ENCODE data around the gene PAQR4.
A peak's percentile ranks its signal among the peaks of the same experiment; 100 is the strongest.

The PAQR4 gene

DNA sequence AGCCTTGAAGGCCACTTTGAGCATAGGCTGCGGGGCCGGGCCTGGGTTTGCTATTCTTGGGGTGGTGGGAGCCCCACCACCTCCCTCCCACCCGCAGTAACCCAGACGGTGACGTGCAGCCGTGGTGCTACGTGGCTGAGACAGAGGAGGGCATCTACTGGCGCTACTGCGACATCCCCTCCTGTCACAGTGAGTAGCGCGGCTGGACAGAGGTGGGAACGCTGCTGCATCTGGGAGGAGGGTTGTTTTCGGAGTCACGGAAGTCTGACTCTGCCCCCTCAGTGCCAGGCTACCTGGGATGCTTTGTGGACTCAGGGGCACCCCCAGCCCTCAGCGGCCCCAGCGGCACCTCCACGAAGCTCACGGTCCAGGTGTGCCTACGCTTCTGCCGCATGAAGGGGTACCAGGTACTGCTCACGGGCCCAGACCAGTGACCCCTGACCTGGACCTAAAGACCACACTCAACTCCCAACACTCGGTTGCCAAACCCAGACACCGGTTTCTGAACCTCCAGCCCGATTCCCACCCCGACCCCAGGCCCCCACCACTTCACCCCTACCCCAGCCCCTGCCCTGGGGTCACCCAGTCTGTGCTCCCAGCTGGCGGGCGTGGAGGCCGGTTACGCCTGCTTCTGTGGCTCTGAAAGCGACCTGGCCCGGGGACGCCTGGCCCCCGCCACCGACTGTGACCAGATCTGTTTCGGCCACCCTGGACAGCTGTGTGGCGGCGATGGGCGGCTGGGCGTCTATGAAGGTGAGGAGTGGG lies 2.9 kb upstream of the PAQR4 start:
- no peak for DNase-seq

GRCh38 chr16:2966808-2967191 lies 2.3 kb upstream of the PAQR4 start:
- no peak for DNase-seq

DNA sequence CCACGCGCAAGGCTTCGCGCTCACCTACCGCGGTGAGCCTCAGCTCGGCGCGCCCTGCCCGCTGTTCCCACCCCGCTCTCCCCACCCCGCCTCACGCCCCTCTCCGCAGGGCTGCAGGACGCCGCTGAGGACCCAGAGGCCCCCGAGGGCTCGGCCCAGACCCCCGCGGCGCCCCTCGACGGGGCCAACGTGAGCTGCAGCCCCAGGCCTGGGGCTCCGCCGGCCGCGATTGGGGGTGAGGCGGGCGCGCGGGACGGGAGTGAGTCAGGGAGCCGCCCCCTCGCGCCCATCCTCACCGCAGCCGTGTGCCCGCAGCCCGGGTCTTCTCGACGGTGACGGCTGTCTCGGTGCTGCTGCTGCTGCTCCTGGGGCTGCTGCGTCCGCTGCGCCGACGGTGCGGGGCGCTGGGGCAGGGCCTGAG lies 1.9 kb upstream of the PAQR4 start:
- no peak for DNase-seq

- no peak for DNase-seq
These were observed 1.4 kb upstream of the PAQR4 start for GRCh38 chr16:2967721-2968161.

DNA sequence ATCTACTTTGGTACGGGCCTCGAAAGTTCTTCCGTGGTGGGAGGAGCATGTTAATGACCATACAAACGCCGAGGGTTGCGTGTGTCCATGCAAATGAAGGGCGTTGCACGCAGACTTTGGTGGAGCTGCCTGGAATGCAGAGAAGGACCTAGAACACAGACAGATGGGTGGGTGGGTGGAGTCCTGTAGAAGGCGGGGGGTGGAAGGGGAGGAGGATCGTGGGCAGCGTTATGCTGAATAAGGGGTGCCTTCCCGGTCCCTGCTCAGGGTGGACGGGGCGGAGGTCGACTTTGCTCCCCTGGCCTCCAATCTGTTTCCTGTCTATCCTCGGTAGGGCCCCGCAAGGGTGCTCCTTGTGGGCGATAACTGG lies 795 bp upstream of the PAQR4 start:
- DNase-seq: peak; percentile 40

DNA sequence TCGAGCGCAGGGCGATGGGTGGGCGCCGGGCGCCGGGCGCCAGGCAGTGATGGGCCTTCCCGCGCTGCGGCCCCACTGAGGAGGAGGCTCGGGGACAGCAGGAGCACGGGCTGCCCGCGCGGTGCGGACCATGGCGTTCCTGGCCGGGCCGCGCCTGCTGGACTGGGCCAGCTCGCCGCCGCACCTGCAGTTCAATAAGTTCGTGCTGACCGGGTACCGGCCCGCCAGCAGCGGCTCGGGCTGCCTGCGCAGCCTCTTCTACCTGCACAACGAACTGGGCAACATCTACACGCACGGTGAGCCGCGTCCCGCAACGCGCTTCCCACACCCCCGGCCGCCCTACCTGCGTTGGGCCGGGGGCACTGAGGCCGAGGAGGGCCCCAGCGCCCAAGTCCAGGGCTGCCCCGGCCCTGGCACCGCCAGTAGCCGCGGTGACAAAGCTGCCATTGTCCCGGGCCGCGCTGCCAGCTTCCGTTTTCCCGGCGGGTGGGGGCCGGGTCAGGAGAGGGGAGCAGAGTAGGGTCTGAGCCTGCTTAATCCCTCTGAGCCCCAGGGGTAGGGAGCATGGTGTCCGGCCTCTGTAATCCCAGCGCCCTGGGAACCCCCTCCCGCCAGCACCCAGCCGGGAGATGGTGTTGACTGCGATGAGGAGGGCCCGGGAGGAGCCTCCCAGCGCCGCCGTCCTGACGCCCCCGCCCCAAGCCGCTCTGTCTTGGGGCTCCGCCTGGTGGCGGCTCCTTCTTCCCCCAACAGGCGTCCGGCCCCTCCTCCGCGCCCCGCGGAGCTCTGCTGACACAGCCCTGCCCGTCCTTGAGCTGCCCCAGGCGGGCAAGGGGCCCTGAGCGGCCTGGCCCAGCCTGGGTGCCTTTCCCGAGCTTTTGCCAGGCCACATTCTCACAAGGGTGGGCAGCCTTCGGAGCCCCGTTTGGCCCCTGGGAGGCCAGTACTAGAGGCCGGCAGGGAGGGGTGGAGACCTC lies 685 bp downstream of the PAQR4 start:
- DNase-seq: peak; percentile 23

DNA sequence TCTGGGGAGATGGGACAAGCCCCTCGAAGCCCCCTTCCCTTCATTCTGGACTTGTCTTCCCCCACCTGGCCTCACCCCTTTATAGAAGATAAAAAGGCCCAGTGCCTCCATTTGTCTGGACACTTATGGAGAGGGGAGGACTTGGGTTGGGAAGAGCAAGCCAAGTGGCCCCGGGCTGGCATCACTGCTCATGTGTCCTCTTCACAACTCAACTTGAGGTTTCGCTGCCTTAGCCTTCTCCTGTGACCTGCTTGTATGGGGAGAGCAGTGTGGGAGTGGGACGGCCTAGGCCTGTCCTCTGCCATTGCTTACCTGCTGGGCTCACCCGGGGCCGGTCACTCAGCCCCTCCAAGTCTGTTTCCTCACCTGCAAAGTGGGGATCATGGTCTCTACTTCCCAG lies 1.4 kb downstream of the PAQR4 start:
- no peak for DNase-seq

DNA sequence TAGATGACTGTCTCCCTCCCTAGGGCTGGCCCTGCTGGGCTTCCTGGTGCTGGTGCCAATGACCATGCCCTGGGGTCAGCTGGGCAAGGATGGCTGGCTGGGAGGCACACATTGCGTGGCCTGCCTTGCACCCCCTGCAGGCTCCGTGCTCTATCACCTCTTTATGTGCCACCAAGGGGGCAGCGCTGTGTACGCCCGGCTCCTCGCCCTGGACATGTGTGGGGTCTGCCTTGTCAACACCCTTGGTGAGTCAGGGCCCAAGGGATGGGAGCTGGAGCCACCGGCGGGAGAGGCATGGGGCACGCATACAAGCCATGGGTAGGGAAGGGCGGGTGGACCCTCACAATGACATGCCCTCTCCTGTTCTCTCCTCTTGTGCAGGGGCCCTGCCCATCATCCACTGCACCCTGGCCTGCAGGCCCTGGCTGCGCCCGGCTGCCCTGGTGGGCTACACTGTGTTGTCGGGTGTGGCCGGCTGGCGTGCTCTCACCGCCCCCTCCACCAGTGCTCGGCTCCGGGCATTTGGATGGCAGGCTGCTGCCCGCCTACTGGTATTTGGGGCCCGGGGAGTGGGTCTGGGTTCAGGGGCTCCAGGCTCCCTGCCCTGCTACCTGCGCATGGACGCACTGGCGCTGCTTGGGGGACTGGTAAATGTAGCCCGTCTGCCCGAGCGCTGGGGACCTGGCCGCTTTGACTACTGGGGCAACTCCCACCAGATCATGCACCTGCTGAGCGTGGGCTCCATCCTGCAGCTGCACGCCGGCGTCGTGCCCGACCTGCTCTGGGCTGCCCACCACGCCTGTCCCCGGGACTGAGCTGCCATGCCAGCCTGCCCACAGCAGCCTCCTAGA lies 2.2 kb downstream of the PAQR4 start:
- DNase-seq: no peak

GRCh38 chr16:2971985-2972784 lies 3.0 kb downstream of the PAQR4 start:
- DNase-seq: no peak

GRCh38 chr16:2973093-2973492 lies 3.9 kb downstream of the PAQR4 start:
- DNase-seq: no peak

DNA sequence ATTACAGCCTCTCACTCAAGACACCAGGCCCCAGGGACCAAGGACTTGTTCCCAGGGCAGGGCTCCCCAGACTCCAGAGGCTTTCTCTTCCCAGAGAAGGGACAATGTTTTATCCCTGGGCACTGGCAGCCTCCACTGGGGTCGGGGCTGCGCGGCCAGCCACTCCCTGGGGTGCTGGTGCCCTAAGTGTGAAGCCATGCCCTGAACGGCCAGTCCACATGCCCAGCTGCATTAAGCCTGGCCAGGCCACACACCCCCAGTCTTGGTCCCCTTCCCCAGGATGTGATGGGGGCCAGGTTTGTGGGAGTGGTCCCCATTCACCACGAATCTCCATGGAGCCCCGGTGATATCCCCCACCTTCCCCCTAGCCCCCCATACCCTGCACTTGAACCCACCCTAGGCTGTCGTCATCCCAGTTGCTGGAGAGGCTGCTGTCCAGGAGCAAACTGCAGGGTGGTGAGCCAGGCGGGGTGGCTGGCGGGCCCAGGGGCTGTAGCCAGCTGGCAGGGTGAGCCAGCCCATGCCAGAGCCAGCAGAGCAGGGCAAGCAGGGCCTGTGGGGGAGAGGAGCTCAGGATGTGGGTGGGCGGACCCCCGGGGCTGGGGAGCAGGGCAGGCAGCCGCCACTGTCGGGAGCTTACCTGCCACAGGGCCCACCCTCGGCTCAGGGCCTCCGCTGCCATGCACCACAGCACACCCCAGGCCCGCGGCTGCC lies 4.6 kb downstream of the PAQR4 start:
- no peak for DNase-seq

- no peak for DNase-seq
These were observed 5.3 kb downstream of the PAQR4 start for GRCh38 chr16:2974319-2975056.

GRCh38 chr16:2975161-2975795 lies 6.1 kb downstream of the PAQR4 start:
- no peak for DNase-seq

DNA sequence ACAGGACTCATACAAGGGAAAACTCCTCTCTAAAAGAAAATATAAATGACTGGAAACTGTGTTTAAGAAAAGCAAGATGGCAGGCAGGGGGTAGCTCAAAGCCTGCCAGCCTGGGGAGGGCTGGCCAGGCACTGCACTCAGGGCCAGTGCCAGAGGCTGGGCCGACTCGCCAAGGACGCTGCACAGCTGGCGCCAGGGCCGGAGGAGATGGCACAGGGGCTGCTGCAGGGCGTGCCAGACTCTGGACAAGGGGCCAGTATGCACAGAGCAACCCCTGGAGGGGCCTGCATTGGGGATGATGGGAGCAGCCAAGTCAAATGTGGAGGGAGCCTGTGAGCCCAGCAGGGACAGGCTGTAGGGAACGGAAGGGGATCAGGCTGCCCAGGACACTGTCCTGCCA lies 7.1 kb downstream of the PAQR4 start:
- no peak for DNase-seq

GRCh38 chr16:2976673-2977072 lies 7.5 kb downstream of the PAQR4 start:
- DNase-seq: no peak

GRCh38 chr16:2977440-2977839 lies 8.3 kb downstream of the PAQR4 start:
- no peak for DNase-seq

DNA sequence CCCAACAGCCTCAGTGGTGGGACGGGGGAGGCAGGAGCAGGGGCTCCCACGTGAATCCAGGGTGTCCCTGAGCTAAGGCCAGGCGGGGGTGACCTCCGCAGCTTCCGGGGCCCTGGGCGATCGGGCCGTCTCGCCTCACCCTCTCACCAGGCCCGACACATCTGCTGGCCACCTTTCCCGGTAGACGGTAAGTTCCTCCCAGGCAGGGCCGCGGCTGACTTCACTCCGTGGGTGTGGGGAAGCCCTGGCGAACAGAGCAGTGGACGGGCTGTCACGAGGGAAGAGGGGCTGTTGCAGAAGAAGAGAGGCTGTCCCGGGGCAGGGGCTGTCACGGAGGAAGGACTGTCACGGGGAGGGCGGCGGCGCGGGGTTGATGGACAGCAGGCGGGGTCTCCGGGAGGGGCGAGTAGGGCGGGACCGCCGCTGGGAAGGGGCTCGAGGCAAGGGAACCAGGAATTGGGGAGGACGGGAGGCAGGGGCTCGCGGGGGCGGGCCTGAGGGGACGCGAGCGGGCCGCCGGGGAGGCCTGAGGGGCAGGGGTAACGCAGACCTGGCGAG lies 10.6 kb downstream of the PAQR4 start:
- no peak for DNase-seq

- peak; percentile 75 for DNase-seq
These were observed 11.4 kb downstream of the PAQR4 start, which contains the start of gene PKMYT1 for GRCh38 chr16:2980227-2981176. PKMYT1 (minus strand) TSS chr16:2980446; CDS start chr16:2979657, 789 bp downstream.
